Mononuclear cell (primary cell): Measurements from ENCODE around the gene PSMD13. TPM values are rescaled to one million over a fixed set of nuclear protein-coding genes. Genes with fewer than 3 reads are reported as not detected.

Experiments
- H3K27me3 ChIP-seq: 2 replicates; pipeline ENCODE4 v1.6.0; 2011; ENCODE audit warnings: low read length, control low read depth; ENCODE audit not compliant: insufficient read depth
- H3K4me1 ChIP-seq: 2 replicates; pipeline ENCODE4 v1.5.1; 2011; ENCODE audit warnings: mild to moderate bottlenecking, low read length, control low read depth; ENCODE audit not compliant: insufficient read depth
- H3K4me3 ChIP-seq: 2 replicates; pipeline ENCODE4 v1.5.1; 2011; ENCODE audit warnings: mild to moderate bottlenecking, low read length, moderate library complexity
- H3K9me3 ChIP-seq: 2 replicates; pipeline ENCODE4 v1.5.1; 2011; ENCODE audit warnings: low read depth, mild to moderate bottlenecking, control low read depth, low read length
- total RNA-seq: library from RNA; depleted of rRNA; stranded (reverse); fragments of >200 nt; gene quantifications from one replicate; pipeline ENCODE4 v1.2.3, GENCODE V29; 2012

PSMD13 gene
- total RNA-seq, 1 donor, result 62.5 TPM

- no peaks in the 10 kb centered on the region for H3K27me3 ChIP-seq
- H3K4me1 ChIP-seq, result peaks cover 16% of the 10 kb centered on the region
- H3K4me3 ChIP-seq, result no peak overlapping the region
- no peaks in the 10 kb centered on the region for H3K9me3 ChIP-seq
Observed at GRCh38 chr11:241634-242033, 4.9 kb downstream of the PSMD13 start.

- H3K4me1 ChIP-seq, result peaks cover 2% of the 10 kb centered on the region
- H3K9me3 ChIP-seq, result no peaks in the 10 kb centered on the region
- no peaks in the 10 kb centered on the region for H3K27me3 ChIP-seq
- H3K4me3 ChIP-seq, result no peak overlapping the region
Observed at GRCh38 chr11:244376-244775, 7.6 kb downstream of the PSMD13 start.

- Histone ChIP-seq H3K4me3 (no peak overlapping the region), H3K27me3 (no peaks in the 10 kb centered on the region), H3K9me3 (no peaks in the 10 kb centered on the region), H3K4me1 (peaks cover 5% of the 10 kb centered on the region)
Observed at GRCh38 chr11:249062-249461, 12.3 kb downstream of the PSMD13 start.

- H3K4me3 ChIP-seq, result no peak overlapping the region
- no peaks in the 10 kb centered on the region for H3K27me3 ChIP-seq
- H3K4me1 ChIP-seq, result peaks cover 5% of the 10 kb centered on the region
- H3K9me3 ChIP-seq, result no peaks in the 10 kb centered on the region
Observed at GRCh38 chr11:250274-250673, 13.5 kb downstream of the PSMD13 start.

- no peak overlapping the region for H3K4me3 ChIP-seq
Observed at GRCh38 chr11:250740-251299, 14.0 kb downstream of the PSMD13 start.

GRCh38 chr11:251550-251949, 14.8 kb downstream of the PSMD13 start:
- H3K4me1 ChIP-seq, result peaks cover 5% of the 10 kb centered on the region
- H3K27me3 ChIP-seq, result no peaks in the 10 kb centered on the region
- H3K9me3 ChIP-seq, result no peaks in the 10 kb centered on the region
- no peak overlapping the region for H3K4me3 ChIP-seq

More at GRCh38 chr11:250740-251299, 14.0 kb downstream of the PSMD13 start:
- H3K4me1 ChIP-seq, result peaks cover 5% of the 10 kb centered on the region
- H3K9me3 ChIP-seq, result no peaks in the 10 kb centered on the region
- no peaks in the 10 kb centered on the region for H3K27me3 ChIP-seq

GRCh38 chr11:252666-253065, 15.9 kb downstream of the PSMD13 start:
- H3K27me3 ChIP-seq, result no peaks in the 10 kb centered on the region
- no peaks in the 10 kb centered on the region for H3K9me3 ChIP-seq
- peaks cover 13% of the 10 kb centered on the region for H3K4me1 ChIP-seq
- no peak overlapping the region for H3K4me3 ChIP-seq

GRCh38 chr11:253160-253885, 16.5 kb downstream of the PSMD13 start:
- Histone ChIP-seq H3K4me1 (peaks cover 16% of the 10 kb centered on the region), H3K4me3 (no peak overlapping the region), H3K27me3 (no peaks in the 10 kb centered on the region), H3K9me3 (no peaks in the 10 kb centered on the region)

GRCh38 chr11:253886-254270, 17.1 kb downstream of the PSMD13 start:
- Histone ChIP-seq H3K4me1 (peaks cover 16% of the 10 kb centered on the region), H3K27me3 (no peaks in the 10 kb centered on the region), H3K4me3 (no peak overlapping the region), H3K9me3 (no peaks in the 10 kb centered on the region)

- peaks cover 16% of the 10 kb centered on the region for H3K4me1 ChIP-seq
- H3K4me3 ChIP-seq, result no peak overlapping the region
- no peaks in the 10 kb centered on the region for H3K27me3 ChIP-seq
- no peaks in the 10 kb centered on the region for H3K9me3 ChIP-seq
Observed at GRCh38 chr11:255176-255575, 18.4 kb downstream of the PSMD13 start.

GRCh38 chr11:255816-256215, 19.0 kb downstream of the PSMD13 start:
- no peaks in the 10 kb centered on the region for H3K27me3 ChIP-seq
- no peak overlapping the region for H3K4me3 ChIP-seq
- H3K9me3 ChIP-seq, result no peaks in the 10 kb centered on the region
- peaks cover 15% of the 10 kb centered on the region for H3K4me1 ChIP-seq

- Histone ChIP-seq H3K27me3 (no peaks in the 10 kb centered on the region), H3K4me1 (peaks cover 11% of the 10 kb centered on the region), H3K4me3 (no peak overlapping the region), H3K9me3 (no peaks in the 10 kb centered on the region)
Observed at GRCh38 chr11:256952-257737, 20.4 kb downstream of the PSMD13 start.

- Histone ChIP-seq H3K4me1 (peaks cover 11% of the 10 kb centered on the region), H3K9me3 (no peaks in the 10 kb centered on the region)
Observed at GRCh38 chr11:257766-258493, 21.2 kb downstream of the PSMD13 start.

GRCh38 chr11:259413-259812, 22.6 kb downstream of the PSMD13 start:
- H3K4me1 ChIP-seq, result peaks cover 11% of the 10 kb centered on the region
- no peaks in the 10 kb centered on the region for H3K9me3 ChIP-seq
- no peaks in the 10 kb centered on the region for H3K27me3 ChIP-seq
- no peak overlapping the region for H3K4me3 ChIP-seq

More at GRCh38 chr11:257766-258493, 21.2 kb downstream of the PSMD13 start:
- H3K27me3 ChIP-seq, result no peaks in the 10 kb centered on the region
- no peak overlapping the region for H3K4me3 ChIP-seq

GRCh38 chr11:261624-262023, 24.8 kb downstream of the PSMD13 start:
- Histone ChIP-seq H3K4me1 (peaks cover 11% of the 10 kb centered on the region), H3K9me3 (no peaks in the 10 kb centered on the region), H3K27me3 (no peaks in the 10 kb centered on the region), H3K4me3 (no peak overlapping the region)
